Osteocyte (in vitro differentiated cells): ENCODE measurements around the gene PRMT7. TPM values are rescaled to one million over a fixed set of nuclear protein-coding genes. Genes with fewer than 3 reads are reported as not detected.

ENCODE experiments used
- DNase-seq: peaks from one replicate; pipeline ENCODE4 v3.0.0; 2021; ENCODE audit warnings: mixed read lengths; ENCODE audit not compliant: unreplicated experiment; ENCODE audit errors: extremely low spot score
- H3K27ac Mint-ChIP-seq: one replicate; pipeline ENCODE4 v1.8.0; 2021; ENCODE audit warnings: mild to moderate bottlenecking, mixed read lengths; ENCODE audit not compliant: unreplicated experiment
- H3K27me3 Mint-ChIP-seq: one replicate; pipeline ENCODE4 v1.8.0; 2021; ENCODE audit warnings: mixed read lengths; ENCODE audit not compliant: unreplicated experiment
- H3K36me3 Mint-ChIP-seq: one replicate; pipeline ENCODE4 v1.8.0; 2021; ENCODE audit warnings: mixed read lengths; ENCODE audit not compliant: unreplicated experiment
- H3K4me1 Mint-ChIP-seq: one replicate; pipeline ENCODE4 v1.8.0; 2021; ENCODE audit warnings: mixed read lengths; ENCODE audit not compliant: unreplicated experiment
- H3K4me3 Mint-ChIP-seq: one replicate; pipeline ENCODE4 v1.8.0; 2021; ENCODE audit warnings: mild to moderate bottlenecking, moderate library complexity, mixed read lengths; ENCODE audit not compliant: unreplicated experiment
- H3K9me3 Mint-ChIP-seq: one replicate; pipeline ENCODE4 v1.8.0; 2021; ENCODE audit warnings: mixed read lengths; ENCODE audit not compliant: unreplicated experiment
- total RNA-seq: library from RNA; stranded (reverse); gene quantifications from 2 replicates; pipeline ENCODE4 v1.2.1, GENCODE V29; 2021
- TF ChIP-seq, protein P1 (sequence below): fragments of 200-600 bp; sonication (generic); IDR thresholded peaks from 2 replicates; pipeline ENCODE4 v1.5.0; 2021; ENCODE audit warnings: antibody characterized with exemption, mild to moderate bottlenecking, moderate library complexity

The PRMT7 gene
- total RNA-seq, 1 donor from 2014 or later, result 38.4 TPM

DNA sequence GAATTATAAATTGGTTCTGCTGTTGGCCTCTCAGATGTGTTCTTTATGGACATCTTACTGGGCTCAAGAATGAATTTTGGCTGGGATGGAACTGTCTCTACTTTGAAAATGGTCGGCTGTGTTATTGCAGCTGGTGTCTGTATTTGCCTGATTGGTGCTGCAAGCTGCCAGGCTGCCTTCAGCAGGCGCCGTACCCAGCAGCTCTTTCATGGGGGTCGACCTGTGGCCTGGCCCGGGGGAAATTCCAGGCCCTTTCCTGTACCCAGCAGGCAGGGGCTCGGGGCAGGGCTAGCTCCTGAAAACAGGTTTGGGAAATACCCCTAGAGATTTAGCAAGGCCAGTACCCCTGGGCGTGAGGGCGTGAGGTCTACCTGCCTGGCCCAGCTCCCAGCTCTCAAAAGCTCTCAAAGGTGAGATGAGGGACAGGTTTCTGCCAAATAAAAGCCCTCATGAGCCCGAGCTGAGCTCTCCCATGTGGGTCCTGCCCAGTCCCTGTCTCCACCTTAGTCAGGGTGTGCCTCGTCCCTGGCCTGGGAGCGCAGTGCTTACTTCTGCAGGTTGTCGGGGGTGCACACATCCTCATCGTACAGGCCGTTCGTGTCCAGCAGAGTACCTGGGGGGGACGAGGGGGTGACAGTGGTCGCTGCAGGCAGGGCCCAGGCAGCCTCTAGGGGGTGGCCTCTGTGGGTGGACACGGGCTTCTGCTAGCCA is 52.3 kb downstream of the PRMT7 start:
- no peaks in the 10 kb centered on the region for H3K9me3 Mint-ChIP-seq
- no peak for DNase-seq
- TF ChIP-seq, protein P1, sequence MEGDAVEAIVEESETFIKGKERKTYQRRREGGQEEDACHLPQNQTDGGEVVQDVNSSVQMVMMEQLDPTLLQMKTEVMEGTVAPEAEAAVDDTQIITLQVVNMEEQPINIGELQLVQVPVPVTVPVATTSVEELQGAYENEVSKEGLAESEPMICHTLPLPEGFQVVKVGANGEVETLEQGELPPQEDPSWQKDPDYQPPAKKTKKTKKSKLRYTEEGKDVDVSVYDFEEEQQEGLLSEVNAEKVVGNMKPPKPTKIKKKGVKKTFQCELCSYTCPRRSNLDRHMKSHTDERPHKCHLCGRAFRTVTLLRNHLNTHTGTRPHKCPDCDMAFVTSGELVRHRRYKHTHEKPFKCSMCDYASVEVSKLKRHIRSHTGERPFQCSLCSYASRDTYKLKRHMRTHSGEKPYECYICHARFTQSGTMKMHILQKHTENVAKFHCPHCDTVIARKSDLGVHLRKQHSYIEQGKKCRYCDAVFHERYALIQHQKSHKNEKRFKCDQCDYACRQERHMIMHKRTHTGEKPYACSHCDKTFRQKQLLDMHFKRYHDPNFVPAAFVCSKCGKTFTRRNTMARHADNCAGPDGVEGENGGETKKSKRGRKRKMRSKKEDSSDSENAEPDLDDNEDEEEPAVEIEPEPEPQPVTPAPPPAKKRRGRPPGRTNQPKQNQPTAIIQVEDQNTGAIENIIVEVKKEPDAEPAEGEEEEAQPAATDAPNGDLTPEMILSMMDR, result no peak
- H3K27me3 Mint-ChIP-seq, result no peaks in the 10 kb centered on the region
- H3K4me1 Mint-ChIP-seq, result peaks cover 3% of the 10 kb centered on the region
- peaks cover 7% of the 10 kb centered on the region for H3K36me3 Mint-ChIP-seq
- no peak overlapping the region for H3K4me3 Mint-ChIP-seq
- no peak overlapping the region for H3K27ac Mint-ChIP-seq

DNA sequence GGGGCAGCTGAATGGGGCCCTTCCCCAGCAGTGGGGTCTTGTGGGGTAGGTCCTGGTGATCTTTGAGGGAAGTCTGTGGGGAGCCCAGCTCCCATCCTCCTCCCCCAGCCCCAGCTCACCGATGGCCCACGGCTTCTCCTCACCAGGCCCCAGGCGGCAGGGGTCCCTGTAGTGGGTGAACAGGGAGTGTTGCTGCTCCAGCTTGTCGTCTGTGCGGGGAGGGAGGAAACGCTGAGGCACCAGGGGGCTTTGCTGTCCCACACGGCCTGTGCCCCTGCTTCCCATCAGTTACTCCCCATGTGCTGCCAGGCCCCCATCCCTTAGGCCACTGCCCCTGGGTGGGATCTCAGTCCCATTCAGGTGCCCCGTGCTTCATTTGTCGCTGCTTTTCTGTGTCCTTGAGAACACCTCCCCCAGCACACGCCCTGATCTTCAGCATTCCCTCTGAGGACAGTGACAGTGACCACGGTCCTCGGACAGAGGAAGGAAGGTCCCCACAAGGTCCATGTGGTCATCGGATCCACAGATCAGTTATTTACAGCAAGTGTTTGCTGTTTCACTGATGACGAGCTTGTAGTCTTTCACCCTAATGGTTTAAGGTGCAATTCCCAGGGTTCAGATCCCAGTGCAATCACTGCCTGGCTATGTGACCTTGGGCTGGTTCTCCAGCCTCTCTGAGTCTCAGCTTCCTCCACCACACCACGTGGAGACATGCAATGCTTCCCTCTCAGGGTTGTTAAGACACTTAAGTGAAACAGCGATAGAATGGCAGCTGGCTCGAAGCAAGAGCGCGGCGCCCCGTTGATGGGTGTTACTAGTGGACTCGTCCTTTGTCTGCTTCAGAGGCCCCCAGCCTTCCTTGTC is 53.1 kb downstream of the PRMT7 start:
- Mint-ChIP-seq H3K4me1 (peaks cover 3% of the 10 kb centered on the region), H3K36me3 (peaks cover 4% of the 10 kb centered on the region), H3K9me3 (no peaks in the 10 kb centered on the region), H3K27ac (no peak overlapping the region), H3K27me3 (no peaks in the 10 kb centered on the region), H3K4me3 (no peak overlapping the region)
- TF ChIP-seq, protein P1, result no peak
- no peak for DNase-seq

DNA sequence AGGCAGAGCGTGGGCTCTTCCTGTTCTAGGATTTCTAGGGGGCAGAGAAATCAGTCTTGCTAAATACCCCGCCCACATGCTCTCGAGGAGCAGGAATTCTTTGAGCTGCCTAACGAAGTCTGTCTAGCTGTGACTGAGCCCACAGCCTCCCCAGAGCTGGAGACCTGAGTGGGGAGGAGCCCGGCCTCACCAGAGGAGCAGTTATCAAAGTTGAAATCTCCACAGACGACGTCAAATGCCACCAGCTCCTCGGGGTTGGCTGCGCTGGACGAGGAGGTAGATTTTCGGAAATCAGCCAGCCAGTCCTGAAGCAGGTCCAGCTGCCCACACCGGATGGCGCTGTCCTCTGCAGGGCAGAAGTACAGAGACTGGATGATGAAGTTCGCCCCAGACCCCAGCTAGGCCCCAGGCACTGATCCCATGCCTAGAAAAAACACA is 53.8 kb downstream of the PRMT7 start:
- peaks cover 4% of the 10 kb centered on the region for H3K36me3 Mint-ChIP-seq

DNA sequence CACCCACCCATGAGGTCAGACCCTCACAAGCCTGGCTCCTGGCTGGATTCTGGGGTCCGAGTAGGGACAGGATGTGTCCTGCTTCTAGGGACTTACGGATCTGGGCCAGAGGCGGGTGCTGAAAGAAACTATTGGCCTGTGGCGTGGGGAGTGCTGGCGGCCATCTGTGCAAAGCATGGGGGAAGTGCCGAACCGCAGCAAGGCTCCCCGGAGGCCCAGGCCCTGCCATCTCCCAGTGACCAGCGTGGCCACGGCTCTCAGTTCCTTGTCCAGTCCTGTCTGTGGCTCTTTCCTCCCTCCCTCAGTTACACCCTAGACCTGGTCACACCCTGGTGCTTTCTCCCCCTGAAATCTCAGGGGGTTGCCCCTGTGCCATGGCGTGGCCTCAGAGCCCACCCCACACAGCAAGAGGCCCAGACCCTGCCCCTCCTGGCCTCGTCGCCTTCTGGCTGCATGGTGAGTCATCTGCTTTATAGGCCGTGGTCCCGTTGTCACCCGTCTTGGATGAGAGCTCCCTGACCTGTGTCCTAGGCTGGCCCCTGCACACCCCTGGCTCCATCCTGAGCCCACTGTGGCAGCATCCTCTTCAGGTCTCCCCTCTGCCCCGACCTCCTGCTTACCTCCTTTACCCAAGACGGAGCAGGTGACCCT is 54.5 kb downstream of the PRMT7 start:
- Mint-ChIP-seq H3K27ac (no peak overlapping the region), H3K36me3 (peaks cover 3% of the 10 kb centered on the region), H3K9me3 (no peaks in the 10 kb centered on the region), H3K4me1 (peaks cover 3% of the 10 kb centered on the region), H3K27me3 (no peaks in the 10 kb centered on the region), H3K4me3 (no peak overlapping the region)
- TF ChIP-seq, protein P1, result no peak
- DNase-seq, result no peak

More for the DNA sequence above, 53.8 kb downstream of the PRMT7 start:
- peaks cover 3% of the 10 kb centered on the region for H3K4me1 Mint-ChIP-seq
- H3K27me3 Mint-ChIP-seq, result no peaks in the 10 kb centered on the region
- TF ChIP-seq, protein P1, result peak; percentile 18
- no peak for DNase-seq
- H3K9me3 Mint-ChIP-seq, result no peaks in the 10 kb centered on the region
- H3K4me3 Mint-ChIP-seq, result no peak overlapping the region
- no peak overlapping the region for H3K27ac Mint-ChIP-seq
